SK-N-SH treated with all-trans-retinoic acid at 6 μM for 48 hours (cell line): ENCODE measurements around the gene PRSS8.

Source experiments
- ARNTL ChIP-seq: fragments of 450-650 bp; formaldehyde crosslinking; IDR thresholded peaks from 2 replicates; pipeline ENCODE4 v1.5.0; 2020; ENCODE audit warnings: low read depth, mild to moderate bottlenecking, moderate library complexity, borderline replicate concordance
- CSDC2 ChIP-seq: fragments of 250-450 bp; sonication (Bioruptor Pico); IDR thresholded peaks from 2 replicates; pipeline ENCODE4 v1.5.0; 2020; ENCODE audit warnings: mild to moderate bottlenecking, moderate library complexity
- ZFP3 ChIP-seq: fragments of 250-450 bp; sonication (Bioruptor Pico); IDR thresholded peaks from 2 replicates; pipeline ENCODE4 v1.5.0; 2020; ENCODE audit warnings: mild to moderate bottlenecking, moderate library complexity
- ZNF8 ChIP-seq: fragments of 450-650 bp; formaldehyde crosslinking; IDR thresholded peaks from 2 replicates; pipeline ENCODE4 v1.5.0; 2020; ENCODE audit warnings: mild to moderate bottlenecking, moderate library complexity
- TF ChIP-seq, protein P1 (sequence below): fragments of 250-450 bp; sonication (Bioruptor Pico); IDR thresholded peaks from 2 replicates; pipeline ENCODE4 v1.8.0; 2020; ENCODE audit warnings: mild to moderate bottlenecking, moderate library complexity, borderline replicate concordance
- TF ChIP-seq, protein P2 (sequence below): fragments of 250-450 bp; sonication (Bioruptor Pico); IDR thresholded peaks from 2 replicates; pipeline ENCODE4 v1.8.0; 2021; ENCODE audit warnings: low read depth, mild to moderate bottlenecking, moderate library complexity, borderline replicate concordance

DNA sequence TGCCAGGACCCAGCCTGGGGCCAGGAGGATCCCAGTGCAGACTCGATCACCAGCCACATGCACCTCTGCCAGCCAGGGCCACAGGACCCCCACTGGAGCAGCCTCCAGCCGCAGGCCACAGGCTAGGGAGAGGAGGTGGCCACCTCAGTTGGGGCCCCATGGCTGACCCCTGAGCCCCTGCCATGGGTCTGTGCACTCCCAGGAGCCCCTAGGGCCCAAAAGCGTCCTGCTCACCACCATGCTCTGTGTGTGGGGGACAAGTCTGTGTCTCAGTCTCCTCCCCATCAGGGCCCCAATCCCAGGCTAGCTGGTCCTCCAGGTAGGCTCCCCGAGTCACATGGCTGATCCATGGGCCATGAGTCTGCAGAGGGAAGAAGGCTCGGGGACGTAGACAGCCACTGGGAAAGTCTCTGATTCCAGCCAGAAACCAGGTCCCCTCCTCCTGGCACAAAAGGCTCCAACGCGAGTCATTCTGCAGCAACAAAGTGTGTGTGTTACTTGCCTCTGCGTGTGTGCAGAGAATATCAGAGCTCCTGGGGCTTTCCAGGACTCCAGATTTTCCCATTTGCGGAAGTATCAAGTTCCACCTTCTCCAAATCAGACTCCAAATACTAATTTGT, 6.1 kb upstream of the PRSS8 start:
- TF ChIP-seq, protein P1, sequence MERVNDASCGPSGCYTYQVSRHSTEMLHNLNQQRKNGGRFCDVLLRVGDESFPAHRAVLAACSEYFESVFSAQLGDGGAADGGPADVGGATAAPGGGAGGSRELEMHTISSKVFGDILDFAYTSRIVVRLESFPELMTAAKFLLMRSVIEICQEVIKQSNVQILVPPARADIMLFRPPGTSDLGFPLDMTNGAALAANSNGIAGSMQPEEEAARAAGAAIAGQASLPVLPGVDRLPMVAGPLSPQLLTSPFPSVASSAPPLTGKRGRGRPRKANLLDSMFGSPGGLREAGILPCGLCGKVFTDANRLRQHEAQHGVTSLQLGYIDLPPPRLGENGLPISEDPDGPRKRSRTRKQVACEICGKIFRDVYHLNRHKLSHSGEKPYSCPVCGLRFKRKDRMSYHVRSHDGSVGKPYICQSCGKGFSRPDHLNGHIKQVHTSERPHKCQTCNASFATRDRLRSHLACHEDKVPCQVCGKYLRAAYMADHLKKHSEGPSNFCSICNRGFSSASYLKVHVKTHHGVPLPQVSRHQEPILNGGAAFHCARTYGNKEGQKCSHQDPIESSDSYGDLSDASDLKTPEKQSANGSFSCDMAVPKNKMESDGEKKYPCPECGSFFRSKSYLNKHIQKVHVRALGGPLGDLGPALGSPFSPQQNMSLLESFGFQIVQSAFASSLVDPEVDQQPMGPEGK (CRISPR knock-in tag) = no peak
- no peak for TF ChIP-seq CSDC2 (CRISPR knock-in tag)
- no peak for TF ChIP-seq ARNTL
- TF ChIP-seq, protein P2, sequence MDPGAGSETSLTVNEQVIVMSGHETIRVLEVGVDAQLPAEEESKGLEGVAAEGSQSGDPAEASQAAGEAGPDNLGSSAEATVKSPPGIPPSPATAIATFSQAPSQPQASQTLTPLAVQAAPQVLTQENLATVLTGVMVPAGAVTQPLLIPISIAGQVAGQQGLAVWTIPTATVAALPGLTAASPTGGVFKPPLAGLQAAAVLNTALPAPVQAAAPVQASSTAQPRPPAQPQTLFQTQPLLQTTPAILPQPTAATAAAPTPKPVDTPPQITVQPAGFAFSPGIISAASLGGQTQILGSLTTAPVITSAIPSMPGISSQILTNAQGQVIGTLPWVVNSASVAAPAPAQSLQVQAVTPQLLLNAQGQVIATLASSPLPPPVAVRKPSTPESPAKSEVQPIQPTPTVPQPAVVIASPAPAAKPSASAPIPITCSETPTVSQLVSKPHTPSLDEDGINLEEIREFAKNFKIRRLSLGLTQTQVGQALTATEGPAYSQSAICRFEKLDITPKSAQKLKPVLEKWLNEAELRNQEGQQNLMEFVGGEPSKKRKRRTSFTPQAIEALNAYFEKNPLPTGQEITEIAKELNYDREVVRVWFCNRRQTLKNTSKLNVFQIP (CRISPR knock-in tag) = no peak
- TF ChIP-seq ZFP3 = no peak
- no peak for TF ChIP-seq ZNF8 (CRISPR knock-in tag)
